PC-3 (cell line): ENCODE results near the gene PYROXD2. TPM values are rescaled to one million over a fixed set of nuclear protein-coding genes. Genes with fewer than 3 reads are reported as not detected.
A peak's percentile ranks its signal among the peaks of the same experiment; 100 is the strongest.
"Not testable (repeated sequence)": the region's sequence is repeated elsewhere in the genome, so short reads cannot be mapped to it uniquely, and the experiment has no call there.

Experiments
- ATAC-seq: fragments of 200-7000 bp; cut with Tn5 transposase; 2 replicates; pipeline ENCODE4 v1.9.1; 2020; ENCODE audit warnings: mild to moderate bottlenecking, moderate library complexity
- BruUV-seq: library from RNA; stranded (reverse); fragments of 400-500 nt; replicated peaks from 2 replicates; lab custom pipeline; 2021; lab: Mats Ljungman, UMichigan
- CTCF ChIA-PET: fragments of 300-600 bp; sonication (Branson Sonifier 250); formaldehyde crosslinking; loops from one replicate; lab custom pipeline; 2022; ENCODE audit warnings: antibody characterized with exemption; lab: Charles Lee
- POLR2A ChIA-PET: fragments of 300-600 bp; sonication (Branson Sonifier 250); formaldehyde crosslinking; loops from one replicate; lab custom pipeline; 2022; ENCODE audit warnings: antibody characterized with exemption; ENCODE audit not compliant: unreplicated experiment; lab: Charles Lee
- DNase-seq: peaks from one replicate; pipeline ENCODE4 v3.0.0-alpha.2; 2015
- H2AFZ ChIP-seq: fragments of 300-600 bp; sonication (generic); 2 replicates; pipeline ENCODE4 v1.6.0; 2016; ENCODE audit warnings: antibody characterized with exemption, low read length
- H3F3A ChIP-seq: fragments of 300-600 bp; sonication (generic); one replicate; pipeline ENCODE4 v1.6.0; 2017; ENCODE audit warnings: antibody characterized with exemption, low read length, control low read depth, mild to moderate bottlenecking; ENCODE audit not compliant: unreplicated experiment
- H3K27ac ChIP-seq: fragments of 300-600 bp; sonication (generic); 2 replicates; pipeline ENCODE4 v1.5.1; 2016; ENCODE audit warnings: mild to moderate bottlenecking, low read length
- H3K27me3 ChIP-seq: fragments of 300-600 bp; sonication (generic); 2 replicates; pipeline ENCODE4 v1.6.1; 2016; ENCODE audit warnings: low read length, mixed read lengths
- H3K36me3 ChIP-seq: fragments of 300-600 bp; sonication (generic); 2 replicates; pipeline ENCODE4 v1.6.1; 2016; ENCODE audit warnings: low read depth, mixed run types, low read length, mixed read lengths
- H3K4me1 ChIP-seq: fragments of 300-600 bp; sonication (generic); 2 replicates; pipeline ENCODE4 v1.5.1; 2016; ENCODE audit warnings: low read length; ENCODE audit not compliant: insufficient read depth
- H3K4me2 ChIP-seq: fragments of 300-600 bp; sonication (generic); 2 replicates; pipeline ENCODE4 v1.6.0; 2016; ENCODE audit warnings: low read length
- H3K4me3 ChIP-seq: fragments of 300-600 bp; sonication (generic); 2 replicates; pipeline ENCODE4 v1.5.1; 2016; ENCODE audit warnings: mild to moderate bottlenecking, low read length, mixed read lengths
- H3K79me2 ChIP-seq: fragments of 300-600 bp; sonication (generic); 2 replicates; pipeline ENCODE4 v1.6.1; 2017; ENCODE audit warnings: low read length, mixed read lengths
- H3K9ac ChIP-seq: fragments of 300-600 bp; sonication (generic); 2 replicates; pipeline ENCODE4 v1.6.0; 2016; ENCODE audit warnings: mild to moderate bottlenecking, low read length
- H3K9me2 ChIP-seq: fragments of 300-600 bp; sonication (generic); replicated peaks from 2 replicates; pipeline ENCODE4 v1.6.1; 2016; ENCODE audit warnings: mixed run types, low read length, mixed read lengths
- H3K9me3 ChIP-seq: fragments of 300-600 bp; sonication (generic); 2 replicates; pipeline ENCODE4 v1.6.1; 2016; ENCODE audit warnings: low read length, mixed read lengths
- H4K20me1 ChIP-seq: fragments of 300-600 bp; sonication (generic); 2 replicates; pipeline ENCODE4 v1.6.1; 2016; ENCODE audit warnings: low read length, mixed read lengths
- EZH2 ChIP-seq: fragments of 300-600 bp; sonication (generic); IDR thresholded peaks from one replicate; pipeline ENCODE4 v1.6.1; 2017; ENCODE audit warnings: antibody characterized with exemption, mild to moderate bottlenecking, low read length; ENCODE audit not compliant: unreplicated experiment
- EZH2phosphoT487 ChIP-seq: fragments of 300-600 bp; sonication (generic); IDR thresholded peaks from 2 replicates; pipeline ENCODE4 v1.6.1; 2018; ENCODE audit warnings: mild to moderate bottlenecking, antibody characterized with exemption, low read length, borderline replicate concordance
- intact Hi-C: fragments of 100-400 bp; cut with micrococcal nuclease; formaldehyde crosslinking; loops from 2 replicates; pipeline ENCODE4 v1.9.0; 2023
- total RNA-seq: library from RNA; depleted of rRNA; stranded (reverse); fragments of >200 nt; gene quantifications from 2 replicates; pipeline ENCODE4 v1.2.3, GENCODE V29; 2014
- TF ChIP-seq, protein P1 (sequence below): fragments of 300-600 bp; sonication (generic); conservative IDR thresholded peaks from 2 replicates; pipeline ENCODE4 v1.5.1; 2017; ENCODE audit warnings: antibody characterized with exemption, low read depth, mild to moderate bottlenecking, low read length

Gene PYROXD2
- total RNA-seq, 1 experiment from 2014 or later, result 3.1 TPM

- no peak overlapping the region for H2AFZ ChIP-seq
- POLR2A ChIA-PET, result no interaction called here
- no peaks in the 10 kb centered on the region for H3K27me3 ChIP-seq
- H3K79me2 ChIP-seq, result no peaks in the 10 kb centered on the region
- H3F3A ChIP-seq, result no peaks in the 10 kb centered on the region
- H3K4me2 ChIP-seq, result no peak overlapping the region
- no peaks in the 10 kb centered on the region for H3K4me1 ChIP-seq
- ATAC-seq (peak; percentile 65), DNase-seq (peak; percentile 33)
- CTCF ChIA-PET, result no interaction called here
- H3K9me2 ChIP-seq, result no peaks in the 10 kb centered on the region
- H4K20me1 ChIP-seq, result no peaks in the 10 kb centered on the region
- H3K4me3 ChIP-seq, result no peak overlapping the region
- H3K9me3 ChIP-seq, result no peaks in the 10 kb centered on the region
- no peak overlapping the region for H3K9ac ChIP-seq
- no peaks in the 10 kb centered on the region for H3K36me3 ChIP-seq
- intact Hi-C loops, result no loop called here
- H3K27ac ChIP-seq, result 0 out of 2 replicates have a peak overlapping the region, but pooled peaks have one; percentile 18
- TF ChIP-seq EZH2 (no peak), EZH2phosphoT487 (no peak)
- TF ChIP-seq, protein P1, sequence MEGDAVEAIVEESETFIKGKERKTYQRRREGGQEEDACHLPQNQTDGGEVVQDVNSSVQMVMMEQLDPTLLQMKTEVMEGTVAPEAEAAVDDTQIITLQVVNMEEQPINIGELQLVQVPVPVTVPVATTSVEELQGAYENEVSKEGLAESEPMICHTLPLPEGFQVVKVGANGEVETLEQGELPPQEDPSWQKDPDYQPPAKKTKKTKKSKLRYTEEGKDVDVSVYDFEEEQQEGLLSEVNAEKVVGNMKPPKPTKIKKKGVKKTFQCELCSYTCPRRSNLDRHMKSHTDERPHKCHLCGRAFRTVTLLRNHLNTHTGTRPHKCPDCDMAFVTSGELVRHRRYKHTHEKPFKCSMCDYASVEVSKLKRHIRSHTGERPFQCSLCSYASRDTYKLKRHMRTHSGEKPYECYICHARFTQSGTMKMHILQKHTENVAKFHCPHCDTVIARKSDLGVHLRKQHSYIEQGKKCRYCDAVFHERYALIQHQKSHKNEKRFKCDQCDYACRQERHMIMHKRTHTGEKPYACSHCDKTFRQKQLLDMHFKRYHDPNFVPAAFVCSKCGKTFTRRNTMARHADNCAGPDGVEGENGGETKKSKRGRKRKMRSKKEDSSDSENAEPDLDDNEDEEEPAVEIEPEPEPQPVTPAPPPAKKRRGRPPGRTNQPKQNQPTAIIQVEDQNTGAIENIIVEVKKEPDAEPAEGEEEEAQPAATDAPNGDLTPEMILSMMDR, result no peak
- no TSS peak for BruUV-seq
Observed at GRCh38 chr10:98349508-98349922, 65.5 kb downstream of the PYROXD2 start.

DNA sequence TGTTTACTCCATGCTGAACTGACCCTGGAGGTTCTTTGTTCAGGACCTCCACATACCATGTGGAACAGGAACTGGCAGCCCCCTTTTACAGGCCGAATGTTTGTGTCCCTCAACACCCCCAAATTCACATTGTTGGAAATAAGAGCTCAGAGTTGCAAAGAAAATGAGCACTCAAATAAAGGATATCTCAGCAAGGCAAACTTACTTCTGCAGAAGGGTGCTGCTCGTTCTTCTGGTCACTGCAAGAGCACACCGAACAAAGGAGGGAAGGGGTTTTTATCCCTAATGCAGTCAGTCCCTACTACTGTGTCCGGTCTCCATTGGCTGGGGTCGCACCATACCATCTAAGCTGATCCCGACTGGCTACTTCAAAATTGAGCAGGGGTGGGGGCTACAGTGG lies 68.1 kb downstream of the PYROXD2 start:
- Histone ChIP-seq H3F3A (no peaks in the 10 kb centered on the region), H3K4me2 (no peak overlapping the region), H3K9ac (no peak overlapping the region), H3K9me2 (no peaks in the 10 kb centered on the region), H3K4me3 (no peak overlapping the region), H2AFZ (no peak overlapping the region), H3K36me3 (no peaks in the 10 kb centered on the region), H3K9me3 (no peaks in the 10 kb centered on the region), H4K20me1 (no peaks in the 10 kb centered on the region), H3K79me2 (no peaks in the 10 kb centered on the region), H3K27me3 (no peaks in the 10 kb centered on the region), H3K4me1 (no peaks in the 10 kb centered on the region), H3K27ac (no peak overlapping the region)
- intact Hi-C loops, result no loop called here
- POLR2A ChIA-PET, result no interaction called here
- ATAC-seq, result no peak
- no peak for DNase-seq
- CTCF ChIA-PET, result no interaction called here
- TF ChIP-seq EZH2phosphoT487 (no peak), EZH2 (no peak)
- TF ChIP-seq, protein P1, result no peak
- no TSS peak for BruUV-seq

DNA sequence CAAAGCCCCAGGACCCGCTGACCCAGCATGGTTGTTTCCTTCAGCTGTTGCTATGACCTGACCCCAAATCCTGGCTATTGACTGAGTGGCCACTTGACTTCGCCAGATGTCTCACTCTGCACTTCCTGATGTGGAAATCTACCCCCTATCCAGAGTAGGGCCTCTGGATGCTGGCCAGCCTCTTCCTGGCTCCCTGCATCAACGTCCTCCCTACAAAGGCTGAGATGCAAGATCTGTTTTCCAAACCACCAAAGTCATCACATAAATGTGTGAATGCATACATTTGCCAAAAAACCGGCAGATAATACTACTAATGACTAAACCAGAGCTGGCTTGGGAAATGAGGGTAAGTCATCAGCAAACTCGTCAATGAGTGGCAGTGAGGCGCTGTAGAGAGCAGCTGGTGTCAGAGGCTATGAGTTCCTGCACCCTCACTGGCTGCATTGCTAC lies 70.4 kb downstream of the PYROXD2 start:
- no TSS peak for BruUV-seq
- no peak overlapping the region for H3K27ac ChIP-seq
- no peak overlapping the region for H2AFZ ChIP-seq
- H3F3A ChIP-seq, result no peaks in the 10 kb centered on the region
- ChIA-PET POLR2A (no interaction called here), CTCF (no interaction called here)
- intact Hi-C loops, result no loop called here
- ATAC-seq (no peak), DNase-seq (no peak)
- no peaks in the 10 kb centered on the region for H3K79me2 ChIP-seq
- H3K9ac ChIP-seq, result no peak overlapping the region
- H3K27me3 ChIP-seq, result no peaks in the 10 kb centered on the region
- H3K9me2 ChIP-seq, result no peaks in the 10 kb centered on the region
- peaks cover 6% of the 10 kb centered on the region for H3K4me1 ChIP-seq
- H3K4me3 ChIP-seq, result no peak overlapping the region
- no peaks in the 10 kb centered on the region for H3K36me3 ChIP-seq
- H4K20me1 ChIP-seq, result no peaks in the 10 kb centered on the region
- H3K4me2 ChIP-seq, result no peak overlapping the region
- no peaks in the 10 kb centered on the region for H3K9me3 ChIP-seq
- TF ChIP-seq EZH2 (no peak), EZH2phosphoT487 (no peak)
- TF ChIP-seq, protein P1, result no peak

DNA sequence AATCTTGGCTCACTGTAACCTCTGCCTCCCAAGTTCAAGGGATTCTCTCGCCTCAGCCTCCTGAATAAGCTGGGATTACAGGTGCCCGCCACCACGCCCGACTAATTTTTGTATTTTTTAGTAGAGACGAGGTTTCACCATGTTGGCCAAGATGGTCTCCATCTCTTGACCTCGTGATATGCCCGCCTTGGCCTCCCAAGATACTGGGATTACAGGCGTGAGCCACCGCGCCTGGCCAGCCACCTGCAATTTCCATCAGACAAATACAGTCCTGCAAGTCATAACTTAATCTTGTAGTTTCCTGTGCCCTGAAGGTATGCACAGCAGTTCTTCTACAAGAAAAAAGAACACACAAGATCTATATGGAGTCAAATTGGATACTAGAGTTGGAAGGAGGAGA lies 73.3 kb downstream of the PYROXD2 start:
- DNase-seq, H3K27ac ChIP-seq, H3K9me2 ChIP-seq, CTCF ChIA-PET, H3K4me1 ChIP-seq, H3K4me2 ChIP-seq, H3F3A ChIP-seq, H3K27me3 ChIP-seq, intact Hi-C loops, ATAC-seq, H3K79me2 ChIP-seq, H3K36me3 ChIP-seq, H4K20me1 ChIP-seq, H3K9me3 ChIP-seq, H3K4me3 ChIP-seq, BruUV-seq, H2AFZ ChIP-seq, H3K9ac ChIP-seq, POLR2A ChIA-PET: not testable (repeated sequence)
